Loucy (cell line): ENCODE data around the gene SEC14L2.
A peak's percentile ranks its signal among the peaks of the same experiment; 100 is the strongest.

Source experiments
- H2AFZ ChIP-seq: fragments of 200-600 bp; sonication (generic); 2 replicates; pipeline ENCODE4 v1.6.0; 2016; ENCODE audit warnings: antibody characterized with exemption, mild to moderate bottlenecking, low read length, moderate library complexity
- H3F3A ChIP-seq: fragments of 200-600 bp; 2 replicates; pipeline ENCODE4 v1.6.0; 2016; ENCODE audit warnings: antibody characterized with exemption, low read depth, mild to moderate bottlenecking
- H3K27me3 ChIP-seq: fragments of 200-600 bp; sonication (generic); 2 replicates; pipeline ENCODE4 v1.6.1; 2014; ENCODE audit warnings: low read length, mild to moderate bottlenecking; ENCODE audit not compliant: insufficient read depth, poor library complexity, severe bottlenecking
- H3K36me3 ChIP-seq: fragments of 200-600 bp; sonication (generic); 2 replicates; pipeline ENCODE4 v1.6.1; 2016; ENCODE audit warnings: low read length; ENCODE audit not compliant: insufficient read depth
- H3K4me1 ChIP-seq: fragments of 200-600 bp; sonication (generic); 2 replicates; pipeline ENCODE4 v1.5.1; 2014; ENCODE audit warnings: low read length, mild to moderate bottlenecking; ENCODE audit not compliant: insufficient read depth, poor library complexity, severe bottlenecking
- H3K4me2 ChIP-seq: fragments of 200-600 bp; sonication (generic); 2 replicates; pipeline ENCODE4 v1.6.0; 2014; ENCODE audit warnings: antibody characterized with exemption, low read length, low read depth, mild to moderate bottlenecking; ENCODE audit not compliant: poor library complexity, severe bottlenecking
- H3K4me3 ChIP-seq: fragments of 200-600 bp; sonication (generic); 2 replicates; pipeline ENCODE4 v1.5.1; 2014; ENCODE audit warnings: low read length, mild to moderate bottlenecking, mixed read lengths; ENCODE audit not compliant: poor library complexity, severe bottlenecking
- H3K79me2 ChIP-seq: fragments of 200-600 bp; sonication (generic); 2 replicates; pipeline ENCODE4 v1.6.1; 2014; ENCODE audit warnings: low read length; ENCODE audit not compliant: insufficient read depth
- H3K9ac ChIP-seq: fragments of 200-600 bp; sonication (generic); 2 replicates; pipeline ENCODE4 v1.6.0; 2014; ENCODE audit warnings: mild to moderate bottlenecking, low read depth, low read length, moderate library complexity; ENCODE audit not compliant: poor library complexity, severe bottlenecking
- H3K9me2 ChIP-seq: fragments of 200-600 bp; sonication (generic); replicated peaks from 2 replicates; pipeline ENCODE4 v1.6.1; 2016; ENCODE audit warnings: low read depth, low read length, mixed read lengths
- H3K9me3 ChIP-seq: fragments of 200-600 bp; sonication (generic); 2 replicates; pipeline ENCODE4 v1.6.1; 2014; ENCODE audit warnings: mild to moderate bottlenecking, antibody characterized with exemption, low read length, low read depth; ENCODE audit not compliant: insufficient read depth
- H4K20me1 ChIP-seq: fragments of 200-600 bp; sonication (generic); 2 replicates; pipeline ENCODE4 v1.6.0; 2014; ENCODE audit warnings: antibody characterized with exemption, low read length, mild to moderate bottlenecking; ENCODE audit not compliant: insufficient read depth, poor library complexity, severe bottlenecking
- EZH2phosphoT487 ChIP-seq: fragments of 200-600 bp; IDR thresholded peaks from 2 replicates; pipeline ENCODE4 v1.6.1; 2018; ENCODE audit warnings: antibody characterized with exemption, mild to moderate bottlenecking, moderate library complexity, borderline replicate concordance
- TF ChIP-seq, protein P1 (sequence below): fragments of 200-600 bp; sonication (generic); conservative IDR thresholded peaks from 2 replicates; pipeline ENCODE4 v1.5.1; 2014; ENCODE audit warnings: mild to moderate bottlenecking, antibody characterized with exemption, low read length

Gene SEC14L2

DNA sequence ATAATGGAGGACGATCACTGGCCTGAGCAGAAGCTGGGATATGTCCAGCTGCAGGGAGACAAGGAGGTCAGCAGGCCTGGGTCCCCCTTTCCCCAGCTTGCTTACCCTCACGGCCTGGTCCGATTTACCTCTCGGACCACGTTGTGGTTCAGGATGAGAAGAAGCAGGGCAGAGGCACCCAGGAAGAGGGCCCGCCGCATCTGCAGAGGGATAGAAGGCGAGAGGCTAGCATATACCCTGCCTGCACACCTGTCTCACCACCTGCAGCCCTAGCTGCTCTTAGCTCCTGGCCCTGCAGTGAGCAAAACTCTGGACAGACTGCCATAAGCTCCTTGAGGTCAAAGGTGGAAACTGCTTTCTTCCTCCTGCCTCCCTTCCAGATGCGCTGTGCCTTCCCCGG, 10.9 kb upstream of the SEC14L2 start:
- H3K9ac ChIP-seq, result peak overlapping the region; percentile 76

DNA sequence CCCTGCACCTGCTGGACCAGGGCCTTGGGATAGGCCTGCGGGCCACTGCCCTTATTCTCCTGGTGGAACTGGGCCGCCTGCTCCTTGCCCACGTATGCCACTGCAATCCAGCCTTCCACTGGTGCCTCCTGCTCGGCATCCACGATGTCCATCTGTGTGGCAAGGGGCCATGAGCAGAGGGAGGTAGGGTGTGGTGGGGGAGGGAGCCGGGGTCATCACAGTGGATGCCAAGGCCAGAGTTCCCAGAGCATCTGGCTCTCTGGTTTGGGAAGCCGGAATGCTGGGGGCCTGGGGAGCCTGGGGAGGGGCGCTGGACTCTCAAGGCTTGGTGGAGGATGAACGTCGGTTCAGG, 10.2 kb upstream of the SEC14L2 start:
- Histone ChIP-seq H3F3A (no peaks in the 10 kb centered on the region), H4K20me1 (no peaks in the 10 kb centered on the region), H3K9me3 (no peaks in the 10 kb centered on the region), H3K36me3 (no peaks in the 10 kb centered on the region), H3K79me2 (peaks cover 9% of the 10 kb centered on the region; the same call in 1 of the 2 replicates), H3K9me2 (no peaks in the 10 kb centered on the region), H3K9ac (peak overlapping the region; percentile 76), H3K4me2 (peak overlapping the region; percentile 78), H2AFZ (no peak overlapping the region), H3K4me3 (peak overlapping the region; percentile 83), H3K27me3 (no peaks in the 10 kb centered on the region), H3K4me1 (peaks cover 15% of the 10 kb centered on the region)
- TF ChIP-seq EZH2phosphoT487, result no peak
- TF ChIP-seq, protein P1, sequence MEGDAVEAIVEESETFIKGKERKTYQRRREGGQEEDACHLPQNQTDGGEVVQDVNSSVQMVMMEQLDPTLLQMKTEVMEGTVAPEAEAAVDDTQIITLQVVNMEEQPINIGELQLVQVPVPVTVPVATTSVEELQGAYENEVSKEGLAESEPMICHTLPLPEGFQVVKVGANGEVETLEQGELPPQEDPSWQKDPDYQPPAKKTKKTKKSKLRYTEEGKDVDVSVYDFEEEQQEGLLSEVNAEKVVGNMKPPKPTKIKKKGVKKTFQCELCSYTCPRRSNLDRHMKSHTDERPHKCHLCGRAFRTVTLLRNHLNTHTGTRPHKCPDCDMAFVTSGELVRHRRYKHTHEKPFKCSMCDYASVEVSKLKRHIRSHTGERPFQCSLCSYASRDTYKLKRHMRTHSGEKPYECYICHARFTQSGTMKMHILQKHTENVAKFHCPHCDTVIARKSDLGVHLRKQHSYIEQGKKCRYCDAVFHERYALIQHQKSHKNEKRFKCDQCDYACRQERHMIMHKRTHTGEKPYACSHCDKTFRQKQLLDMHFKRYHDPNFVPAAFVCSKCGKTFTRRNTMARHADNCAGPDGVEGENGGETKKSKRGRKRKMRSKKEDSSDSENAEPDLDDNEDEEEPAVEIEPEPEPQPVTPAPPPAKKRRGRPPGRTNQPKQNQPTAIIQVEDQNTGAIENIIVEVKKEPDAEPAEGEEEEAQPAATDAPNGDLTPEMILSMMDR, result no peak

More for the DNA sequence above, 10.9 kb upstream of the SEC14L2 start:
- H3K4me2 ChIP-seq, result peak overlapping the region; percentile 78
- no peaks in the 10 kb centered on the region for H4K20me1 ChIP-seq
- no peaks in the 10 kb centered on the region for H3K9me2 ChIP-seq
- peak overlapping the region; percentile 83 for H3K4me3 ChIP-seq
- H3K27me3 ChIP-seq, result no peaks in the 10 kb centered on the region
- H3K36me3 ChIP-seq, result no peaks in the 10 kb centered on the region
- TF ChIP-seq, protein P1, result no peak
- no peak for TF ChIP-seq EZH2phosphoT487
- H3K4me1 ChIP-seq, result peaks cover 11% of the 10 kb centered on the region
- H3K9me3 ChIP-seq, result no peaks in the 10 kb centered on the region
- H3F3A ChIP-seq, result no peaks in the 10 kb centered on the region
- peaks cover 9% of the 10 kb centered on the region; the same call in 1 of the 2 replicates for H3K79me2 ChIP-seq
- no peak overlapping the region for H2AFZ ChIP-seq

DNA sequence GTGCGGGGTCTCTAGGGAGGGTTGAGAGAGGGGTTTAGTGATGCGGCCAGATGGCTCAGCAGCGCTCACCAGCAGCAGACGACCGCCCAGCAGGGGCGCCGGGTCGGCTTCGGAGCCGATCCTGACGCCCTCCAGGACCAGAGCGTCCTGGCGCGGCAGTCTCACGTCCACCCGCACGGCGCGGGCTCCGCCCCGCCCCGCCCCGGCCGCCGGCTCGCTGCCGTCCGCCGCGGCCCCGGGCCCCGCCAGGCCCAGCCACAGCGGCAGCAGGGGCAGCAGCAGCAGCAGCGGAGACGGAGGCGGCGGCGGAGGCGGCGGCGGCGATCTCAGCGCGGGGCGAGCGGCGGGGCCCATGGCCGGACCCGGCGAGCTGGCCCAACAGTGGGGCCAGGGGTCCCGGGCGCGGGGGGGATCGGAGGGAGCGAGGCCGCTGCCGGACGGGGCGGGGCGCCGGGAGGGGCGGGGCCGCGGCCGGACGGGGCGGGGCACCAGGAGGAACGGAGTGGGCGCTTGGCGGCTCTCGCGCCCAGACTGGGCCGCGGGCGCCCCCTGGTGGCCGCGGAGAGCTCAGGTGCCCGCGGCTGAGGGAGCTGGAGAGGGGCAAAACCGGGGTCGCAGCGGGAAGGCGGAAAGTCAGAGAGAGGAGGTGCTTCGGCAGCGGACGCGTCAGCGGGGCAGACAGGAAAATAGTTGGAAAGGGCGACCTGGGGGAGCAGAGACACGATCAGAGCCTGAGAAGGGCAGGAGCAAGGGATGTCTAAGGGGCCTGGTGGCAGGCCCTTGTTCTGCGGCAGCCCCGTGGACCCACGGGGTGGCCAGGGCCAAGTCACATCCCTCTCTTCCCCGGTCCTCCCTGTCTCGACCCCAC, 9.6 kb upstream of the SEC14L2 start, which contains the start of gene RNF215:
Gene RNF215, minus strand, starts transcription at position 452 of the 868 bp plus-strand sequence. Its CDS starts 98 bp downstream, at position 354.
- peak within 1 kb of the TSS; percentile 96 for H2AFZ ChIP-seq
- H3K4me3 ChIP-seq, result peak within 1 kb of the TSS; percentile 83
- H3K27me3 ChIP-seq, result no peaks in the 10 kb centered on the region
- H3K9ac ChIP-seq, result peak within 1 kb of the TSS; percentile 76
- H3K36me3 ChIP-seq, result no peaks in the 10 kb centered on the region
- H3K9me3 ChIP-seq, result no peaks in the 10 kb centered on the region
- peaks cover 22% of the 10 kb centered on the region for H3K4me1 ChIP-seq
- TF ChIP-seq, protein P1, result peak; percentile 78
- TF ChIP-seq EZH2phosphoT487, result no peak
- H3F3A ChIP-seq, result no peaks in the 10 kb centered on the region
- H3K9me2 ChIP-seq, result no peaks in the 10 kb centered on the region
- H3K79me2 ChIP-seq, result peaks cover 9% of the 10 kb centered on the region; the same call in 1 of the 2 replicates
- H3K4me2 ChIP-seq, result peak within 1 kb of the TSS; percentile 78
- no peaks in the 10 kb centered on the region for H4K20me1 ChIP-seq
